HG03066 (cell line): ENCODE data around the gene FBLN1.

Source experiments
- ATAC-seq: cut with Tn5 transposase; IDR thresholded peaks from one replicate; pipeline ENCODE4 v1.9.1; 2021; ENCODE audit warnings: low read depth; ENCODE audit not compliant: unreplicated experiment

The FBLN1 gene

GRCh38 chr22:45503050-45503815 is 550 bp downstream of the FBLN1 start:
- no peak for ATAC-seq

- no peak for ATAC-seq
Observed at GRCh38 chr22:45503816-45504372, 1.2 kb downstream of the FBLN1 start.

GRCh38 chr22:45504373-45505341 is 2.0 kb downstream of the FBLN1 start:
- no peak for ATAC-seq

- no peak for ATAC-seq
Observed at GRCh38 chr22:45505991-45506747, 3.5 kb downstream of the FBLN1 start.

- no peak for ATAC-seq
Observed at GRCh38 chr22:45506816-45507360, 4.2 kb downstream of the FBLN1 start.

GRCh38 chr22:45507798-45508197 is 5.1 kb downstream of the FBLN1 start:
- no peak for ATAC-seq

- no peak for ATAC-seq
Observed at GRCh38 chr22:45508814-45509213, 6.1 kb downstream of the FBLN1 start.

- no peak for ATAC-seq
Observed at GRCh38 chr22:45510376-45511232, 7.9 kb downstream of the FBLN1 start.

- no peak for ATAC-seq
Observed at GRCh38 chr22:45511847-45512261, 9.2 kb downstream of the FBLN1 start.

- ATAC-seq = no peak
Observed at GRCh38 chr22:45512363-45512762, 9.7 kb downstream of the FBLN1 start.

GRCh38 chr22:45515676-45516075 is 13.0 kb downstream of the FBLN1 start:
- no peak for ATAC-seq

GRCh38 chr22:45516163-45516562 is 13.5 kb downstream of the FBLN1 start:
- no peak for ATAC-seq

- ATAC-seq = no peak
Observed at GRCh38 chr22:45516923-45517675, 14.4 kb downstream of the FBLN1 start.

GRCh38 chr22:45518136-45518535 is 15.5 kb downstream of the FBLN1 start:
- ATAC-seq = no peak

GRCh38 chr22:45518580-45518991 is 15.9 kb downstream of the FBLN1 start:
- no peak for ATAC-seq

GRCh38 chr22:45521178-45521577 is 18.5 kb downstream of the FBLN1 start:
- ATAC-seq = no peak

- ATAC-seq = no peak
Observed at GRCh38 chr22:45522462-45522861, 19.8 kb downstream of the FBLN1 start.

GRCh38 chr22:45524157-45524556 is 21.5 kb downstream of the FBLN1 start:
- no peak for ATAC-seq

GRCh38 chr22:45524966-45525365 is 22.3 kb downstream of the FBLN1 start:
- no peak for ATAC-seq
